K562 (cell line): ENCODE data around the gene LRRC7. TPM values are rescaled to one million over a fixed set of nuclear protein-coding genes. Genes with fewer than 3 reads are reported as not detected.
A peak's percentile ranks its signal among the peaks of the same experiment; 100 is the strongest.

ENCODE experiments used
- CEBPG ChIP-seq, 3 experiments: fragments of 200-800 bp in 1 of 3; sonication (Bioruptor generic) in 1 of 3; sonication (generic) in 1 of 3; formaldehyde crosslinking in 1 of 3; IDR thresholded peaks in 2 of 3; conservative IDR thresholded peaks in 1 of 3; 2 replicates each; pipeline versions ENCODE4 v1.6.1 to v1.8.0; 2016 to 2022; ENCODE audit warnings: missing compliant biosample characterization in 2 of 3, missing genetic modification characterization in 2 of 3, mild to moderate bottlenecking in 1 of 3, missing genetic modification reagents in 1 of 3
- COPS2 ChIP-seq: fragments of 450-650 bp; conservative IDR thresholded peaks from 2 replicates; pipeline ENCODE4 v1.6.1; 2016; ENCODE audit warnings: mild to moderate bottlenecking, moderate library complexity
- HEY1 ChIP-seq: fragments of 250-450 bp; sonication (Bioruptor Pico); IDR thresholded peaks from 2 replicates; pipeline ENCODE4 v1.5.0; 2020; ENCODE audit warnings: mild to moderate bottlenecking, moderate library complexity, borderline replicate concordance
- ZNF133 ChIP-seq: fragments of 250-450 bp; sonication (Bioruptor Pico); IDR thresholded peaks from 2 replicates; pipeline ENCODE4 v1.4.0; 2020; ENCODE audit warnings: mild to moderate bottlenecking
- ZNF41 ChIP-seq: fragments of 250-450 bp; sonication (Bioruptor Pico); conservative IDR thresholded peaks from 2 replicates; pipeline ENCODE4 v1.4.0; 2020; ENCODE audit warnings: mild to moderate bottlenecking
- polyA plus RNA-seq, 8 experiments: library from polyadenylated mRNA; depleted of rRNA in 4 of 8; stranded (reverse) in 5 of 8; unstranded in 3 of 8; fragments of >200 nt; fragmentation: Nextera tagmentation in 2 of 8; fragmentation: Illumina TruSeq in 1 of 8; extraction: Ambion mirVana in 2 of 8; extraction: Trizol in 1 of 8; gene quantifications; 2 replicates each; pipeline versions ENCODE4 v1.2.1 to v1.2.3, GENCODE V29; 2011 to 2014; ENCODE audit warnings: inconsistent platforms in 1 of 8, missing spikeins in 1 of 8
- total RNA-seq, 7 experiments: library from RNA; depleted of rRNA in 6 of 7; stranded (reverse); fragments of >200 nt in 6 of 7; fragmentation: Illumina TruSeq in 2 of 7; extraction: Trizol in 2 of 7; gene quantifications; 2 replicates each; pipeline versions ENCODE4 v1.2.1 to v1.2.3, GENCODE V29; 2011 to 2021; ENCODE audit warnings: low replicate concordance in 1 of 7
- TF ChIP-seq, protein P1 (sequence below): fragments of 250-450 bp; sonication (Bioruptor Pico); IDR thresholded peaks from 2 replicates; pipeline ENCODE4 v1.9.0; 2021; ENCODE audit warnings: mild to moderate bottlenecking, inconsistent platforms
- TF ChIP-seq, protein P2 (sequence below): sonication (generic); IDR thresholded peaks from 2 replicates; pipeline ENCODE4 v1.6.1; 2016
- TF ChIP-seq, protein P3 (sequence below): sonication (generic); formaldehyde crosslinking; IDR thresholded peaks from 2 replicates; pipeline ENCODE4 v1.8.1; 2022; ENCODE audit warnings: missing genetic modification reagents
- TF ChIP-seq, protein P4 (sequence below): sonication (generic); formaldehyde crosslinking; IDR thresholded peaks from 2 replicates; pipeline ENCODE4 v1.8.0; 2022; ENCODE audit warnings: mild to moderate bottlenecking, missing genetic modification reagents, borderline replicate concordance
- TF ChIP-seq, protein P5 (sequence below), 2 experiments: fragments of 450-650 bp; formaldehyde crosslinking in 1 of 2; IDR thresholded peaks; 2 replicates each; pipeline versions ENCODE4 v1.4.0 to v1.6.1; 2014 to 2020; ENCODE audit warnings: mild to moderate bottlenecking in 2 of 2, borderline replicate concordance in 1 of 2, low read depth in 1 of 2

Gene LRRC7
- total and polyA plus RNA-seq, 9 of the 15 experiments (the other 6 are each of a cell fraction or from before 2014, with no cell fraction given), result 0.09 to 0.94 (median 0.49) TPM

DNA sequence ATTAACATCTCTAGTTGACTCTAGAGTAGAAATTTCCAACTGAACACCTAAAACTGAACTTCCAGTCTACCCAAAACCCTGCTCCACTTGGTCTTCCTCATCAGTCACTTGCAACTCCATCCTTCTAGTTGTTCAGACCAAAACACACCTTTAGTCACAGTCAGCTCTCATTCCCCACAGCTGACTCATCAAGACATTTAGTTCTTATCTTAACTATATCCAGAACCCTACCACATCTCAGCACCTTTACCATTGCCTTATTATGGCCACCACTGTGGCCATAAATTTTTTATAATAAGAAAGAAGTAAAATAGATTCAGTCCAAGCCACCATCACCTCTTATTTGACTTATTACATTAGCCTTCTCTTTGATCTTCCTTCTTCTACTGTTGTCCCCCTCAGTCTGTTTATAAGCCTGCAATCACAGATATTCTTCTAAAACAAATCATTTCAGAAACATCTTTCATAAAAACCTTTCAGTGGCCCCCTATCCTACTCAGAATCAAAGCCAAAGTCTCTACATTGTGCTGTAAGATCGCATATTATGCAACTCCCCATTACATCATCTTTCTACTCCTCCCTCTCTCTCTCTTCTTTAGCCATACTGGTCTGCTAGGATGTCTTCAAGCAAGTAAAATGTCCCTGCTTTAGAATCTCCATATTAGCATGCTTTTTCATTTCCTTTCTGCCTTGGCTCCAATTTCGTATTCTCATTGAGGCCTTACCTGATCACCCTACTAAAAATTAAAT, 361.8 kb downstream of the LRRC7 start (continued):
- TF ChIP-seq ZNF41 (no peak), COPS2 (no peak), HEY1 (CRISPR knock-in tag) (no peak), ZNF133 (no peak), CEBPG (CRISPR knock-in tag; IDR thresholded peaks at IDR 0.05) (no peak), CEBPG (tag; conservative IDR thresholded peaks at IDR 0.05 in 1 of 2, IDR thresholded peaks at IDR 0.05 in 1 of 2) (peak; percentile 57 to 69; a peak in 3 of 4 replicates)
- TF ChIP-seq, protein P1, sequence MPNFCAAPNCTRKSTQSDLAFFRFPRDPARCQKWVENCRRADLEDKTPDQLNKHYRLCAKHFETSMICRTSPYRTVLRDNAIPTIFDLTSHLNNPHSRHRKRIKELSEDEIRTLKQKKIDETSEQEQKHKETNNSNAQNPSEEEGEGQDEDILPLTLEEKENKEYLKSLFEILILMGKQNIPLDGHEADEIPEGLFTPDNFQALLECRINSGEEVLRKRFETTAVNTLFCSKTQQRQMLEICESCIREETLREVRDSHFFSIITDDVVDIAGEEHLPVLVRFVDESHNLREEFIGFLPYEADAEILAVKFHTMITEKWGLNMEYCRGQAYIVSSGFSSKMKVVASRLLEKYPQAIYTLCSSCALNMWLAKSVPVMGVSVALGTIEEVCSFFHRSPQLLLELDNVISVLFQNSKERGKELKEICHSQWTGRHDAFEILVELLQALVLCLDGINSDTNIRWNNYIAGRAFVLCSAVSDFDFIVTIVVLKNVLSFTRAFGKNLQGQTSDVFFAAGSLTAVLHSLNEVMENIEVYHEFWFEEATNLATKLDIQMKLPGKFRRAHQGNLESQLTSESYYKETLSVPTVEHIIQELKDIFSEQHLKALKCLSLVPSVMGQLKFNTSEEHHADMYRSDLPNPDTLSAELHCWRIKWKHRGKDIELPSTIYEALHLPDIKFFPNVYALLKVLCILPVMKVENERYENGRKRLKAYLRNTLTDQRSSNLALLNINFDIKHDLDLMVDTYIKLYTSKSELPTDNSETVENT, result no peak
- TF ChIP-seq, protein P2, sequence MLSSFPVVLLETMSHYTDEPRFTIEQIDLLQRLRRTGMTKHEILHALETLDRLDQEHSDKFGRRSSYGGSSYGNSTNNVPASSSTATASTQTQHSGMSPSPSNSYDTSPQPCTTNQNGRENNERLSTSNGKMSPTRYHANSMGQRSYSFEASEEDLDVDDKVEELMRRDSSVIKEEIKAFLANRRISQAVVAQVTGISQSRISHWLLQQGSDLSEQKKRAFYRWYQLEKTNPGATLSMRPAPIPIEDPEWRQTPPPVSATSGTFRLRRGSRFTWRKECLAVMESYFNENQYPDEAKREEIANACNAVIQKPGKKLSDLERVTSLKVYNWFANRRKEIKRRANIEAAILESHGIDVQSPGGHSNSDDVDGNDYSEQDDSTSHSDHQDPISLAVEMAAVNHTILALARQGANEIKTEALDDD, result no peak
- TF ChIP-seq, protein P3, sequence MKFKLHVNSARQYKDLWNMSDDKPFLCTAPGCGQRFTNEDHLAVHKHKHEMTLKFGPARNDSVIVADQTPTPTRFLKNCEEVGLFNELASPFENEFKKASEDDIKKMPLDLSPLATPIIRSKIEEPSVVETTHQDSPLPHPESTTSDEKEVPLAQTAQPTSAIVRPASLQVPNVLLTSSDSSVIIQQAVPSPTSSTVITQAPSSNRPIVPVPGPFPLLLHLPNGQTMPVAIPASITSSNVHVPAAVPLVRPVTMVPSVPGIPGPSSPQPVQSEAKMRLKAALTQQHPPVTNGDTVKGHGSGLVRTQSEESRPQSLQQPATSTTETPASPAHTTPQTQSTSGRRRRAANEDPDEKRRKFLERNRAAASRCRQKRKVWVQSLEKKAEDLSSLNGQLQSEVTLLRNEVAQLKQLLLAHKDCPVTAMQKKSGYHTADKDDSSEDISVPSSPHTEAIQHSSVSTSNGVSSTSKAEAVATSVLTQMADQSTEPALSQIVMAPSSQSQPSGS (CRISPR knock-in tag), result no peak
- TF ChIP-seq, protein P4, sequence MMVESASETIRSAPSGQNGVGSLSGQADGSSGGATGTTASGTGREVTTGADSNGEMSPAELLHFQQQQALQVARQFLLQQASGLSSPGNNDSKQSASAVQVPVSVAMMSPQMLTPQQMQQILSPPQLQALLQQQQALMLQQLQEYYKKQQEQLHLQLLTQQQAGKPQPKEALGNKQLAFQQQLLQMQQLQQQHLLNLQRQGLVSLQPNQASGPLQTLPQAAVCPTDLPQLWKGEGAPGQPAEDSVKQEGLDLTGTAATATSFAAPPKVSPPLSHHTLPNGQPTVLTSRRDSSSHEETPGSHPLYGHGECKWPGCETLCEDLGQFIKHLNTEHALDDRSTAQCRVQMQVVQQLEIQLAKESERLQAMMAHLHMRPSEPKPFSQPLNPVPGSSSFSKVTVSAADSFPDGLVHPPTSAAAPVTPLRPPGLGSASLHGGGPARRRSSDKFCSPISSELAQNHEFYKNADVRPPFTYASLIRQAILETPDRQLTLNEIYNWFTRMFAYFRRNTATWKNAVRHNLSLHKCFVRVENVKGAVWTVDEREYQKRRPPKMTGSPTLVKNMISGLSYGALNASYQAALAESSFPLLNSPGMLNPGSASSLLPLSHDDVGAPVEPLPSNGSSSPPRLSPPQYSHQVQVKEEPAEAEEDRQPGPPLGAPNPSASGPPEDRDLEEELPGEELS, result no peak
- TF ChIP-seq, protein P5, sequence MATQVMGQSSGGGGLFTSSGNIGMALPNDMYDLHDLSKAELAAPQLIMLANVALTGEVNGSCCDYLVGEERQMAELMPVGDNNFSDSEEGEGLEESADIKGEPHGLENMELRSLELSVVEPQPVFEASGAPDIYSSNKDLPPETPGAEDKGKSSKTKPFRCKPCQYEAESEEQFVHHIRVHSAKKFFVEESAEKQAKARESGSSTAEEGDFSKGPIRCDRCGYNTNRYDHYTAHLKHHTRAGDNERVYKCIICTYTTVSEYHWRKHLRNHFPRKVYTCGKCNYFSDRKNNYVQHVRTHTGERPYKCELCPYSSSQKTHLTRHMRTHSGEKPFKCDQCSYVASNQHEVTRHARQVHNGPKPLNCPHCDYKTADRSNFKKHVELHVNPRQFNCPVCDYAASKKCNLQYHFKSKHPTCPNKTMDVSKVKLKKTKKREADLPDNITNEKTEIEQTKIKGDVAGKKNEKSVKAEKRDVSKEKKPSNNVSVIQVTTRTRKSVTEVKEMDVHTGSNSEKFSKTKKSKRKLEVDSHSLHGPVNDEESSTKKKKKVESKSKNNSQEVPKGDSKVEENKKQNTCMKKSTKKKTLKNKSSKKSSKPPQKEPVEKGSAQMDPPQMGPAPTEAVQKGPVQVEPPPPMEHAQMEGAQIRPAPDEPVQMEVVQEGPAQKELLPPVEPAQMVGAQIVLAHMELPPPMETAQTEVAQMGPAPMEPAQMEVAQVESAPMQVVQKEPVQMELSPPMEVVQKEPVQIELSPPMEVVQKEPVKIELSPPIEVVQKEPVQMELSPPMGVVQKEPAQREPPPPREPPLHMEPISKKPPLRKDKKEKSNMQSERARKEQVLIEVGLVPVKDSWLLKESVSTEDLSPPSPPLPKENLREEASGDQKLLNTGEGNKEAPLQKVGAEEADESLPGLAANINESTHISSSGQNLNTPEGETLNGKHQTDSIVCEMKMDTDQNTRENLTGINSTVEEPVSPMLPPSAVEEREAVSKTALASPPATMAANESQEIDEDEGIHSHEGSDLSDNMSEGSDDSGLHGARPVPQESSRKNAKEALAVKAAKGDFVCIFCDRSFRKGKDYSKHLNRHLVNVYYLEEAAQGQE (IDR thresholded peaks at IDR 0.05; ENCODE audit: borderline replicate concordance), result no peak
- TF ChIP-seq, protein P5 (CRISPR knock-in tag; IDR thresholded peaks at IDR 0.05; ENCODE audit: low read depth), result no peak
